ENCODE data around the gene CLEC2D.
"Not testable (repeated sequence)": the region's sequence is repeated elsewhere in the genome, so short reads cannot be mapped to it uniquely, and the experiment has no call there.

CLEC2D gene

GRCh38 chr12:9660046-9660445, 9.5 kb upstream of the CLEC2D start:
- DNase-seq (ENCODE audit: low spot score) = no peak

GRCh38 chr12:9661720-9662119, 7.8 kb upstream of the CLEC2D start:
- DNase-seq (ENCODE audit: low spot score) = no peak

GRCh38 chr12:9662488-9662887, 7.0 kb upstream of the CLEC2D start:
- DNase-seq (ENCODE audit: low spot score) = no peak

- DNase-seq (ENCODE audit: low spot score) = no peak
These were observed 1.9 kb upstream of the CLEC2D start for GRCh38 chr12:9667403-9668160.

- no peak for DNase-seq (ENCODE audit: low spot score)
These were observed 1.1 kb upstream of the CLEC2D start for GRCh38 chr12:9668161-9669018.

GRCh38 chr12:9669019-9669326, 540 bp upstream of the CLEC2D start:
- no peak for DNase-seq (ENCODE audit: low spot score)

- not testable (repeated sequence) for DNase-seq (ENCODE audit: low spot score)
These were observed 2.8 kb downstream of the CLEC2D start for GRCh38 chr12:9672340-9672739.

GRCh38 chr12:9673404-9674225, 4.1 kb downstream of the CLEC2D start:
- no peak for DNase-seq (ENCODE audit: low spot score)

GRCh38 chr12:9674226-9674590, 4.7 kb downstream of the CLEC2D start:
- no peak for DNase-seq (ENCODE audit: low spot score)

GRCh38 chr12:9682508-9682907, 13.0 kb downstream of the CLEC2D start:
- not testable (repeated sequence) for DNase-seq (ENCODE audit: low spot score)

- not testable (repeated sequence) for DNase-seq (ENCODE audit: low spot score)
These were observed 13.4 kb downstream of the CLEC2D start for GRCh38 chr12:9682949-9683348.

- DNase-seq (ENCODE audit: low spot score) = not testable (repeated sequence)
These were observed 15.9 kb downstream of the CLEC2D start for GRCh38 chr12:9685366-9685765.

GRCh38 chr12:9685915-9686314, 16.4 kb downstream of the CLEC2D start:
- DNase-seq (ENCODE audit: low spot score) = no peak

- no peak for DNase-seq (ENCODE audit: low spot score)
These were observed 17.7 kb downstream of the CLEC2D start for GRCh38 chr12:9687228-9687627.

GRCh38 chr12:9692909-9693308, 23.4 kb downstream of the CLEC2D start:
- DNase-seq (ENCODE audit: low spot score) = no peak

GRCh38 chr12:9694241-9694640, 24.7 kb downstream of the CLEC2D start:
- DNase-seq (ENCODE audit: low spot score) = peak; percentile 12

GRCh38 chr12:9695150-9695549, 25.6 kb downstream of the CLEC2D start:
- DNase-seq (ENCODE audit: low spot score) = not testable (repeated sequence)

- not testable (repeated sequence) for DNase-seq (ENCODE audit: low spot score)
These were observed 26.1 kb downstream of the CLEC2D start for GRCh38 chr12:9695661-9696060.

GRCh38 chr12:9697619-9698018, 28.1 kb downstream of the CLEC2D start:
- no peak for DNase-seq (ENCODE audit: low spot score)

GRCh38 chr12:9698681-9699080, 29.2 kb downstream of the CLEC2D start:
- DNase-seq (ENCODE audit: low spot score) = no peak

- DNase-seq (ENCODE audit: low spot score) = no peak
These were observed 29.9 kb downstream of the CLEC2D start for GRCh38 chr12:9699269-9699897.

Data from pons (tissue), 1 donor.